ENCODE measurements around the gene TRIM17. TPM values are rescaled to one million over a fixed set of nuclear protein-coding genes. Genes with fewer than 3 reads are reported as not detected.

TRIM17 gene
- polyA plus RNA-seq, 1 donor from 2014 or later = 0.14 TPM

GRCh38 chr1:228370941-228371740 is 45.5 kb downstream of the TRIM17 start:
- no peak for TF ChIP-seq SMC3 (conservative IDR thresholded peaks at IDR 0.05; ENCODE audit: poor library complexity)
- no peak for TF ChIP-seq TAF1 (IDR thresholded peaks at IDR 0.05; ENCODE audit: low read depth)
- TF ChIP-seq REST (IDR thresholded peaks at IDR 0.05; ENCODE audit: borderline replicate concordance) = no peak
- no peak for TF ChIP-seq POLR2AphosphoS5 (IDR thresholded peaks at IDR 0.05)
- no peak for TF ChIP-seq RAD21 (conservative IDR thresholded peaks at IDR 0.05)
- TF ChIP-seq MXI1 (conservative IDR thresholded peaks at IDR 0.05; ENCODE audit: poor library complexity, severe bottlenecking) = no peak
- TF ChIP-seq EZH2 (IDR thresholded peaks at IDR 0.05; ENCODE audit: borderline replicate concordance, insufficient read depth, low read length, poor library complexity, severe bottlenecking) = no peak
- no peak for TF ChIP-seq EP300 (conservative IDR thresholded peaks at IDR 0.05; ENCODE audit: poor library complexity, severe bottlenecking)
- no peak for TF ChIP-seq CTCF (IDR thresholded peaks at IDR 0.05; ENCODE audit: poor library complexity, severe bottlenecking)
- Histone ChIP-seq H3K4me3 (ENCODE audit: low read length) (no peak overlapping the region), H4K20me1 (ENCODE audit: insufficient read depth) (no peaks in the 10 kb centered on the region), H3K36me3 (ENCODE audit: insufficient read depth, low read length) (no peaks in the 10 kb centered on the region), H3K27me3 (ENCODE audit: insufficient read depth, low read depth, low read length) (no peaks in the 10 kb centered on the region), H3F3A (ENCODE audit: insufficient read depth, low read length, poor library complexity, severe bottlenecking) (no peaks in the 10 kb centered on the region), H3K27ac (ENCODE audit: low read length) (no peak overlapping the region), H2AFZ (ENCODE audit: low read depth, low read length) (no peak overlapping the region), H3K4me2 (ENCODE audit: low read length) (no peak overlapping the region), H3K79me2 (replicated peaks; ENCODE audit: insufficient read depth, low read length) (no peaks in the 10 kb centered on the region), H3K9me2 (ENCODE audit: insufficient read depth, low read length) (no peaks in the 10 kb centered on the region), H3K9ac (ENCODE audit: low read length) (no peak overlapping the region), H3K9me3 (ENCODE audit: low read length) (no peaks in the 10 kb centered on the region)

- Histone ChIP-seq H3K9ac (ENCODE audit: low read length) (no peak overlapping the region), H3K9me3 (ENCODE audit: low read length) (no peaks in the 10 kb centered on the region), H3F3A (ENCODE audit: insufficient read depth, low read length, poor library complexity, severe bottlenecking) (no peaks in the 10 kb centered on the region), H3K27me3 (ENCODE audit: insufficient read depth, low read depth, low read length) (no peaks in the 10 kb centered on the region), H3K4me2 (ENCODE audit: low read length) (no peak overlapping the region), H3K36me3 (ENCODE audit: insufficient read depth, low read length) (no peaks in the 10 kb centered on the region), H3K79me2 (replicated peaks; ENCODE audit: insufficient read depth, low read length) (no peaks in the 10 kb centered on the region), H3K4me3 (ENCODE audit: low read length) (no peak overlapping the region), H3K9me2 (ENCODE audit: insufficient read depth, low read length) (no peaks in the 10 kb centered on the region), H2AFZ (ENCODE audit: low read depth, low read length) (no peak overlapping the region), H4K20me1 (ENCODE audit: insufficient read depth) (no peaks in the 10 kb centered on the region), H3K27ac (ENCODE audit: low read length) (no peak overlapping the region)
- TF ChIP-seq POLR2AphosphoS5 (IDR thresholded peaks at IDR 0.05) = no peak
- no peak for TF ChIP-seq SMC3 (conservative IDR thresholded peaks at IDR 0.05; ENCODE audit: poor library complexity)
Observed at GRCh38 chr1:228370439-228370940, 46.2 kb downstream of the TRIM17 start.
